Ovary (tissue), 9 donors: Measurements from ENCODE around the gene EIF5AL1. TPM values are rescaled to one million over a fixed set of nuclear protein-coding genes. Genes with fewer than 3 reads are reported as not detected.

Experiments
- DNase-seq, 5 donors: peaks; one replicate each; pipeline ENCODE4 v3.0.0-alpha.2; 2019 to 2020
- H3K27ac ChIP-seq, 2 donors: fragments of 200-600 bp; one replicate each; pipeline versions ENCODE4 v1.5.1 to v1.8.0; 2019 to 2022
- H3K27me3 ChIP-seq: fragments of 200-600 bp; one replicate; pipeline ENCODE4 v1.8.0; 2022
- H3K36me3 ChIP-seq: fragments of 200-600 bp; sonication (generic); one replicate; pipeline ENCODE4 v1.5.1; 2019
- H3K4me1 ChIP-seq: one replicate; pipeline ENCODE4 v1.8.1; 2013; ENCODE audit warnings: mild to moderate bottlenecking, moderate library complexity; ENCODE audit not compliant: insufficient read depth
- H3K4me3 ChIP-seq: fragments of 200-600 bp; sonication (generic); one replicate; pipeline ENCODE4 v1.5.1; 2017
- H3K9me3 ChIP-seq, 2 donors: fragments of 200-600 bp in 1 of 2; sonication (generic) in 1 of 2; one replicate each; pipeline versions ENCODE4 v1.5.1 to v1.8.1; 2013 to 2019; ENCODE audit warnings: mild to moderate bottlenecking in 1 of 2, moderate library complexity in 1 of 2
- EP300 ChIP-seq: sonication (generic); formaldehyde crosslinking; IDR thresholded peaks from one replicate; pipeline ENCODE4 v1.6.1; 2017; ENCODE audit warnings: antibody characterized with exemption
- POLR2A ChIP-seq: fragments of 450-650 bp; IDR thresholded peaks from one replicate; pipeline ENCODE4 v1.6.1; 2017; ENCODE audit warnings: antibody characterized with exemption, mild to moderate bottlenecking, moderate library complexity
- WGBS, 3 donors: extraction: QIAGEN DNeasy Blood & Tissue Kit in 1 of 3; methylation state at CpG; one replicate each; pipeline versions ENCODE4 v1.1.5 to v1.1.7; 2013 to 2017; 5-methylcytosine and 5-hydroxymethylcytosine counted together
- intact Hi-C, 4 donors: fragments of 100-400 bp; cut with DNase I; formaldehyde crosslinking; loops; one replicate each; pipeline versions ENCODE4 v1.11.0 to v1.15.1; 2022 to 2023
- polyA plus RNA-seq, 2 donors: library from polyadenylated mRNA; stranded (reverse); fragments of 200-250 nt in 1 of 2; fragments of 350-450 nt in 1 of 2; fragmentation: Illumina TruSeq in 1 of 2; extraction: RNeasy Lipid Tissue Mini Kit (QIAGEN cat#74804) in 1 of 2; gene quantifications; one replicate each; pipeline ENCODE4 v1.2.3, GENCODE V29; 2013 to 2014
- total RNA-seq, 7 donors: library from RNA; depleted of rRNA in 2 of 7; stranded (reverse); fragments of >200 nt in 2 of 7; fragmentation: NEBNext Ultra II Directional in 3 of 7; extraction: Animal tissue kit (Norgen Biotek cat#: 25700) in 3 of 7; gene quantifications; one replicate each; pipeline versions ENCODE4 v1.1.0 to v1.2.4, GENCODE V29; 2016 to 2023
- TF ChIP-seq, protein P1 (sequence below), 3 donors: fragments of 450-650 bp in 2 of 3; fragments of 200-600 bp in 1 of 3; IDR thresholded peaks; one replicate each; pipeline versions ENCODE4 v1.5.1 to v1.8.0; 2016 to 2022; ENCODE audit warnings: antibody characterized with exemption in 3 of 3, mild to moderate bottlenecking in 1 of 3
- donor health status: DM: no; HTN: no; CAD: no; lungs with moderate emphysema.
- donor health status: DM: no; HTN: no; CAD: no.
- donor health status: Bipolar disorder and iron deficiency.
- donor health status: DM: yes; HTN: yes; CAD: no.
- donor health status: DM: no; HTN: no; CAD: no.
- donor health status: DM: yes; HTN: yes; CAD: no.

Gene EIF5AL1
- total and polyA plus RNA-seq, 9 donors: 0.10 to 0.72 (median 0.23) TPM; not detected in 1

DNA sequence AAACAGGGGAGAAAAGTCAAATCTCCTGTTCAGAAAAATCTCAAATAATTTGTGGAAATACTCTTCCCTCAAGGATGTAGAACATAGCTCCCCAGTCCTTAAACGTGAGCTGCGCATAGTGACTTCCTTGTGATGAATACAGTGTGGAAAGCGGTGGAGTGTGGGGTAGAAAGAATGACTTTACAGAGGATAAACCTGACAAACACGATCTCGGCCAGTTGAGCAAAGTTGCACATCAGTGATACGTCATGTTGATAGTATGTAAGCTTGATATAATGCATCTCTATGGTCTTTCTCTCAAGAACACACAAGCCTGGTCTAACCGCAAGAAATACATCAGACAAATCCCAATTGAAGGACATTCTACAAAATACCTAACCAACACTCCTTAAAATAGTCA lies 34.9 kb upstream of the EIF5AL1 start:
- whole genome bisulfite sequencing, 3 donors: 86 to 93% (median 88%) methylated on average over 7 of the region's 7 CpGs
- no peak for DNase-seq
- TF ChIP-seq, protein P1, sequence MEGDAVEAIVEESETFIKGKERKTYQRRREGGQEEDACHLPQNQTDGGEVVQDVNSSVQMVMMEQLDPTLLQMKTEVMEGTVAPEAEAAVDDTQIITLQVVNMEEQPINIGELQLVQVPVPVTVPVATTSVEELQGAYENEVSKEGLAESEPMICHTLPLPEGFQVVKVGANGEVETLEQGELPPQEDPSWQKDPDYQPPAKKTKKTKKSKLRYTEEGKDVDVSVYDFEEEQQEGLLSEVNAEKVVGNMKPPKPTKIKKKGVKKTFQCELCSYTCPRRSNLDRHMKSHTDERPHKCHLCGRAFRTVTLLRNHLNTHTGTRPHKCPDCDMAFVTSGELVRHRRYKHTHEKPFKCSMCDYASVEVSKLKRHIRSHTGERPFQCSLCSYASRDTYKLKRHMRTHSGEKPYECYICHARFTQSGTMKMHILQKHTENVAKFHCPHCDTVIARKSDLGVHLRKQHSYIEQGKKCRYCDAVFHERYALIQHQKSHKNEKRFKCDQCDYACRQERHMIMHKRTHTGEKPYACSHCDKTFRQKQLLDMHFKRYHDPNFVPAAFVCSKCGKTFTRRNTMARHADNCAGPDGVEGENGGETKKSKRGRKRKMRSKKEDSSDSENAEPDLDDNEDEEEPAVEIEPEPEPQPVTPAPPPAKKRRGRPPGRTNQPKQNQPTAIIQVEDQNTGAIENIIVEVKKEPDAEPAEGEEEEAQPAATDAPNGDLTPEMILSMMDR (IDR thresholded peaks at IDR 0.05): no peak
- no peak for TF ChIP-seq EP300
- TF ChIP-seq POLR2A: no peak
- H3K4me3 ChIP-seq: no peak overlapping the region
- H3K9me3 ChIP-seq: no peaks in the 10 kb centered on the region
- intact Hi-C loops: no loop called here
- no peaks in the 10 kb centered on the region for H3K4me1 ChIP-seq
- H3K36me3 ChIP-seq: no peaks in the 10 kb centered on the region
- no peaks in the 10 kb centered on the region for H3K27me3 ChIP-seq
- no peak overlapping the region for H3K27ac ChIP-seq

DNA sequence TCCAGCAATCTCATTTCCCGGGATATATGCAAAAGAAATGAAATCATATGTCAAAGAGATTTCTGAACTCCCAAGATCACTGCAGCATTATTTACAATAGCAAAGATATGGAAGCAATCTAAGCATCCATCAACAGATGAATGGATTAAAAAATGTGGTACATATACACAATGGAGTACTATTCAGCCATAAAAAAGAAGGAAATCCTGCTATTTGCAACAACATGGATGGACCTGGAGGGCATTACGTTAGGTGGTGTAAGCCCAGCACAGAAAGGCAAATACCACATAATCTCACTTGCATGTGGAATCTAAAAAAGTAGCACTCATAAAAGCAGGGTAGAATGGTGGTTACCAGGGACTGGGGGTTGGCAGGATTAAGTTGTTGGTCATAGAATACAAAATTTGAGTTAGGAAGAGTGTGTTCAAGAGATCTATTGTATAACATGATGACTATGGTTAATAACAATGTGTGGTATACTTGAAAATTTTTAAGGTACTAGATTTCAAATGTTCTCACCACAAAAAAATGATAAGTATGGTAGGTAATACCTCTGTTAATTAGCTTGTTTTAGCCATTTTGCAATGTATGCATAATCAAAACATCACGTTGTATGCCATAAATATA lies 32.9 kb upstream of the EIF5AL1 start:
- H3K4me1 ChIP-seq: no peaks in the 10 kb centered on the region
- H3K27ac ChIP-seq: no peak overlapping the region
- H3K27me3 ChIP-seq: no peaks in the 10 kb centered on the region
- no peaks in the 10 kb centered on the region for H3K36me3 ChIP-seq
- no peaks in the 10 kb centered on the region for H3K9me3 ChIP-seq
- TF ChIP-seq POLR2A (no peak), EP300 (no peak)
- TF ChIP-seq, protein P1 (IDR thresholded peaks at IDR 0.05): no peak
- intact Hi-C loops: no loop called here
- WGBS, 3 donors: 81 to 84% (median 82%) methylated on average over 3 of the region's 3 CpGs
- H3K4me3 ChIP-seq: no peak overlapping the region
- DNase-seq: no peak

DNA sequence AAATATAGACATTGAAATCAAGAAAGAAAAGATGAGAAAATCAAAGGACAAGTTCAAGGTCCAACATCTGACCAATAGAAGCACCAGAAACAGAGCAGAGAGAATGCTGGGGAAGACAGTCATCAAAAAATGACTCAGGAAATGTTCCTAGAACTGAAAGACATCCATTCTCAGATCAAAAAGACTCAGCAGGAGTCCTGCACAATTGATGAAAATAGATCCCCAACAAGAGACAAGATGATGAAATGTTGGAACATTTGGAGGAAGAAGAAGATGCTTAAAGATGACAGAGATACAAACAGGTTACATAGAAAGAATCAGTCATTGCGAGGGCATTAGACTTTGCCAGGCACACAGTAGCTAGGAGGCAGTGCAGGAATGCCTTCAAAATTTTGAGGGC lies 30.0 kb upstream of the EIF5AL1 start:
- Histone ChIP-seq H3K36me3 (no peaks in the 10 kb centered on the region), H3K27me3 (no peaks in the 10 kb centered on the region), H3K4me1 (no peaks in the 10 kb centered on the region), H3K27ac (no peak overlapping the region), H3K9me3 (no peaks in the 10 kb centered on the region), H3K4me3 (no peak overlapping the region)
- TF ChIP-seq, protein P1 (IDR thresholded peaks at IDR 0.05): no peak
- intact Hi-C loops: no loop called here
- DNase-seq: no peak
- WGBS, 3 donors: 92 to 98% (median 97%) methylated on average over 1 of the region's 1 CpG

DNA sequence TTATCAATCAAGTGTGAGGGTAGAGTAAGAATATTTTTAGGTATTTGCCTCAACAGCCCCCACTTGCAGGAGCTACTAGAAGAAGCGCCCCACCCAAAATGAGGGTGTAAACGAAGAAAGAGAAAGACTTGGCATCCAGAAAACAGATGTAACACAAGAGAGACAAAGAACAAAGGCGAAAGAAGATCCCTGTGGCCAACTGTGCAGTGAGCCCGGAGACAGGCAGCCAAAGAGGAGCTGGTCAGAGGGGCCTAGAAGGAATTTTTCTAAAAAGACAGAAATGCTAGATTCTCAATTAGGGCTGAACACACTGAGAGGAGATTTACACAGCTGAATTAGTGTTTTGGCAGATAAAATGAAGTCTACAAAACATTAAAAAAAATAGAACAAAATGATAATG lies 29.6 kb upstream of the EIF5AL1 start:
- no peak for DNase-seq
- Histone ChIP-seq H3K36me3 (no peaks in the 10 kb centered on the region), H3K27me3 (no peaks in the 10 kb centered on the region), H3K4me1 (no peaks in the 10 kb centered on the region), H3K9me3 (no peaks in the 10 kb centered on the region), H3K4me3 (no peak overlapping the region), H3K27ac (no peak overlapping the region)
- TF ChIP-seq POLR2A (no peak), EP300 (no peak)
- TF ChIP-seq, protein P1 (IDR thresholded peaks at IDR 0.05): no peak
- intact Hi-C loops: no loop called here
- 58 to 71% (median 70%) methylated on average over 4 of the region's 4 CpGs for WGBS, 3 donors
